Posterior vena cava (tissue), 2 donors: Measurements from ENCODE around the gene HIVEP1. TPM values are rescaled to one million over a fixed set of nuclear protein-coding genes. Genes with fewer than 3 reads are reported as not detected.
A peak's percentile ranks its signal among the peaks of the same experiment; 100 is the strongest.

Source experiments
- DNase-seq: peaks from one replicate; pipeline ENCODE4 v3.0.0-alpha.2; 2020; ENCODE audit warnings: low spot score
- intact Hi-C, 2 donors: fragments of 100-400 bp; cut with DNase I; formaldehyde crosslinking; loops; one replicate each; pipeline versions ENCODE4 v1.14.1 to v1.14.2; 2022 to 2023
- long read RNA-seq, 2 donors: library from polyadenylated mRNA; unstranded; transcript quantifications; one replicate each; pipeline ENCODE4 v2.0.0, GENCODE V29; 2020 to 2021
- total RNA-seq, 2 donors: library from RNA; stranded (reverse); fragmentation: NEBNext Ultra II Directional; extraction: Animal tissue kit (Norgen Biotek cat#: 25700); gene quantifications; one replicate each; pipeline ENCODE4 v1.2.1, GENCODE V29; 2021
- donor health status: DM: yes; HTN: yes; CAD: no.
- donor health status: DM: yes; HTN: yes; CAD: no.

Gene HIVEP1
- 10 to 100 TPM; 29.0 to 35.2 TPM for total RNA-seq
- long read RNA-seq, donor 1, partial matches to known transcripts, result 3 of 6 reads
- long read RNA-seq, donor 1, other reads (novel, unspliced or antisense), result 3 of 6 reads
- long read RNA-seq, donor 2, partial matches to known transcripts, result 6 of 7 reads
- long read RNA-seq, donor 2, other reads (novel, unspliced or antisense), result 0 of 7 reads

DNA sequence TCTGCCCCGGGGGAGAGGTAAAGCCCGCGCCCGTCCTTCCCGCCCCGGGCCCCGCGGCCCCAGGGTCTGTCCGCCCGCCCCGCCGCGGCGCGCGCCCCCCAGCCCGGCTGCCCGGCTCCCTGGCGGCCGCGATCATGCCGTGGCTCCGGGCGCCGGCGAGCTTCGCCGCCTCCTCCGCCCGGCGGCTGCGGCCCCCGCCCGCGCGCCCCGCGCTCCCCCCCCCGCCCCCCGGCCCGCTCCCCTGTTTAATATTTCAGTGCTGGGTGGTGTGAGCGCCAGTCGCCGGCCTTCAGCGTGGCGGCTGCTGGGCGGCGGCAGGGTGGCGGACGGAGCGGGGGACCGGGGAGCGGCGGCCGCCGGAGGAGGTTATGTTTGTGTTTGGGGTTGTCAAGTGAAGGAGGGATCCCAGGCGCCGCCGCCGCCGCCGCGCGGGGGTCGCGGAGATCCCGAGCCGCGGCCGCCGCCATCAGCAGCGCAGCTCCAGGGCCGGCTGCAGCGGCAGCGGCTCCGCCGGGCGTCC lies at the start of gene HIVEP1:
Gene HIVEP1 (plus strand): TSS at position 275 of the 520 bp plus-strand sequence. CDS start 3,317 bp downstream, outside the sequence.
- DNase-seq, result peak; percentile 83

DNA sequence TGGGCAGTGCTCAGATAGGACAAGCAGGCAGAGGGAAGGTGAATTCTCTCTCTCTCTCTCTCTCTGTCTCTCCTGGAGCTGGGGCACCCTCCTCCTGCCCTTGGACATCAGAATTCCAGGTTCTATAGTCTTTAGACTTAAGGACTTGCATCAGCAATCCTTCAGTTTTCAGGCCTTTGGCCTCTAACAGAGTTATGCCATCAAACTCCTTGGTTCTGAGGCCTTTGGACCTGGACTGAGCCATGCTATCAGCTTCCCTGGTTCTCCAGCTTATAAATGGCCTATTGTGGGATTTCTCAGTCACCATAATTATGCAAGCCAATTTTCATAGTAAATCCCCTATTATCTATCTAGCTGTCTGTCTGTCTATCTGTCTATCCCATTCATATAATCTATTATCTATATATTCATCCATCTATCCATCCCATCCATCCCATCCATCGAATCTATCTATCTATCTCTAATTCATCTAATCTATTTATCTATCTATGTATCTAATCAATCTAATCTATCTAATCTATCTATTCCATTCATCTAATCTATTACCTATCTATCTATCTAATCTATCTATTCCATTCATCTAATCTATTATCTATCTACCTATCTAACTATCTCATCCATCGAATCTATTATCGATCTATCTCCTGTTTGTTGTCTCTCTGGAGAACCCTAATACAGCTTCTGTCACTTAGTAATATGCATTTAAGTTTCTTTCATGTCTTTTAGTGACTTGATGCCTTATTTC lies 48.2 kb upstream of the HIVEP1 start:
- DNase-seq, result no peak
- intact Hi-C loops, result no loop called here

More for the DNA sequence above, at the start of gene HIVEP1:
- intact Hi-C loops, result loop anchor here in 1 of 2 donors (5.0 kb wide), 1 partner anchor 250 kb away; no protein-coding TSS in a partner anchor

DNA sequence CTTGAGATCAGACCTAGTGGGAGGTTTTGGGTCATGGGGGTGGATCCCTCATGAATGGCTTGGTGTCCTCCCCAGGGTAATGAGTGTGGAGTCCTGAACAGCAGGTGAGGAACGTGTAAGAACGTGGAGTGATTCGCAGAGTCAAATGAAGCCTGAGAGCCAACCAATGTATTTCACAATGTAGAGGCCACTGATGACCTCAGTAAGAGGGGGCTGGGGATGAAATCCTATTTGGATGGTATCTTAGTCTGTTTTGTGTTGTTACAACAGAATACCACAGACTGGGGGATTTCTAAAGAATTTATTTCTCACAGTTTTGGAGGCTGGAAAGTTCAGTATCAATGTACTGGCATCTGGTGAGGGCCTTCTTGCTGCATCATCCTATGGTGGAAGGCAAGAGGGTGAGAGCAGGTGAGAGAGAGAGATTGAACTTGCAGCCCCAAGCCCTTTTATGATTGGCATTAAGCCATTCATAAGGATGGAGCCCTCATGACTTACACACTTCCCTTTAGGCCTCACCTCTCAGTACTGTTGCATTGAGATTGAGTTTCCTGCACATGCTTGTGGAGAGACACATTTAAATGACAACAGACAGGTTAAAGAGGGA lies 47.3 kb upstream of the HIVEP1 start:
- DNase-seq, result no peak
- intact Hi-C loops, result no loop called here

GRCh38 chr6:11965499-11965898 lies 46.6 kb upstream of the HIVEP1 start:
- intact Hi-C loops, result no loop called here
- no peak for DNase-seq

GRCh38 chr6:11968241-11968806 lies 43.8 kb upstream of the HIVEP1 start:
- intact Hi-C loops, result no loop called here
- no peak for DNase-seq

DNA sequence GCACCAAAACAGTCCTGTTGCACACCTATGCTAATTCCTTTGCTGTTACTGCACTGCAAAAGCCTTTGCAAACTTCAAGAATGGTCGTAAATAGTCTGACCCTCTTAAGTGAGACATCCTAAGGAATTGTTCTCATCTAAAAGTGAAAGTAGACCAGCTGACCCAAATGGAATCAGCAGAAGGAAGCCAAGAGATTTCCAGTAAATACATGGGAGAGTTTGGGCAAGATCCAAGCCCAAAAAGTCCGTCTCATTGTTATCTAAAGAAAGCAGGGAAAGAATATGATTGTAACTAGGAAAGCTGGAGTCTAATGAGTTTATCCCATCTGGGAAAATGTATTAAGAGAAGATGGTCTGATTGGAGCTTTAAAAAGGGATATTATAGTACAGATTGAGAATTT lies 43.0 kb upstream of the HIVEP1 start:
- DNase-seq, result no peak
- intact Hi-C loops, result no loop called here

DNA sequence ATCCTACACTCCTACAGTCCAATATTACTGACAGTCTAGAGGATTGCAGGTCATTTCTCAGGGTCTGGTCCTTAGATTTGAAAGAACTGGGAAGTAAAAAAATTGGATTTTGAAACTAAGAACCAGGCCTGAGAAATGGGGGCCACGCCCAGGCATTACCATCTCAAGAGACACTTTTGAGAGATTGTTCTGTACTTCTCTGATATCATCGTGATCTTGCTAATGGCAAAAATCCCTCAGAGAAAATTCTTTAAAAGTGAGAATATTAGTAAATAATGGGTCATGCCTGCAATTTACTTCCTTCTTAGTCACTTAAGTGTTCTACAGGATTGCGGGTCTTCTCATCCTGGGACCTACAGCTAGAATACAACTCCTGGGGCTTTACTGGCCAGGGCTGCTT lies 42.0 kb upstream of the HIVEP1 start:
- no peak for DNase-seq

GRCh38 chr6:11971154-11971553 lies 41.0 kb upstream of the HIVEP1 start:
- no peak for DNase-seq
- intact Hi-C loops, result no loop called here

More for the DNA sequence above, 42.0 kb upstream of the HIVEP1 start:
- intact Hi-C loops, result no loop called here

DNA sequence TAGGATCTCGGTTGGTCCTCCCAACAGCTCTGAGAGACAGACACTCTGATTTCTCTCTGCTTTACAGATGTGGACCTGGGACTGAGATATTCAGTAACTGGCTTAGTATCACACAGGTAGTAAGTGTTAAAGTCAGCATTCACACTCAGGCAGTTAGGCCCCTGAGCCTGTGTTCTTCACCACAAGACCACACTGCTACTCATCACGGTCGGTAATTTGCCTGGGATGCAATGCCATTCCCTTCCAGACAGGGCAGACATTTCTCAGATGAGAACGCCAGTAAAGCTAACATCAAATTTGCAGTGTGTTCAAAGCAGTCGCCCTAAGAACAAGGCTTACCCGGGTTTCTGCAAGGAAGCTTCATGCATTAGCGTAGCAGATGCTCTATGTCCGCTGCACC lies 39.8 kb upstream of the HIVEP1 start:
- intact Hi-C loops, result no loop called here

DNA sequence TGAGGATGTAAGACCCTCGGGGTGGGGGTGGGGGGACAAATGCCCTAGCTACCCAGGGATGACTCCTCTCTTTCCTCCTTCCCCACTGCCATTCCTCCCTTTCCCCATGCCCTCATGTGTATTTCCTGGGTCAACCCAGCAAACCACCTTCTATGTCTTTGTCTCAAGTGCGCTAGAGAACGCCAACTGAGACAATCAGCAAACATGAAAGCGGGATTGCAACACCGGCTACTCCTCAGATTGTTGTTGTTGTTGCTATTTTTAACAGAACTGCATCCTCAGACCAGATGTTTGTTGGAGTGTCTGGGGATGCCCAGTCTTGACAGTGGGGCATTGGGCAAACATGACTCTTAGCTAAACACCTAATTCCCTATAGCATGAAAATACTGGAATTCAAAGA lies 39.3 kb upstream of the HIVEP1 start:
- DNase-seq, result no peak
- intact Hi-C loops, result no loop called here

More for the DNA sequence above, 39.8 kb upstream of the HIVEP1 start:
- DNase-seq, result no peak

- intact Hi-C loops, result no loop called here
- DNase-seq, result no peak
These were observed 38.9 kb upstream of the HIVEP1 start for GRCh38 chr6:11973238-11973637.

- intact Hi-C loops, result no loop called here
- no peak for DNase-seq
These were observed 38.0 kb upstream of the HIVEP1 start for GRCh38 chr6:11974089-11974488.

GRCh38 chr6:11975353-11975977 lies 36.6 kb upstream of the HIVEP1 start:
- DNase-seq, result no peak
- intact Hi-C loops, result no loop called here

GRCh38 chr6:11976489-11976888 lies 35.6 kb upstream of the HIVEP1 start:
- no peak for DNase-seq
- intact Hi-C loops, result no loop called here

GRCh38 chr6:11977193-11977592 lies 34.9 kb upstream of the HIVEP1 start:
- intact Hi-C loops, result no loop called here
- no peak for DNase-seq

GRCh38 chr6:11977738-11978137 lies 34.4 kb upstream of the HIVEP1 start:
- intact Hi-C loops, result no loop called here
- no peak for DNase-seq

DNA sequence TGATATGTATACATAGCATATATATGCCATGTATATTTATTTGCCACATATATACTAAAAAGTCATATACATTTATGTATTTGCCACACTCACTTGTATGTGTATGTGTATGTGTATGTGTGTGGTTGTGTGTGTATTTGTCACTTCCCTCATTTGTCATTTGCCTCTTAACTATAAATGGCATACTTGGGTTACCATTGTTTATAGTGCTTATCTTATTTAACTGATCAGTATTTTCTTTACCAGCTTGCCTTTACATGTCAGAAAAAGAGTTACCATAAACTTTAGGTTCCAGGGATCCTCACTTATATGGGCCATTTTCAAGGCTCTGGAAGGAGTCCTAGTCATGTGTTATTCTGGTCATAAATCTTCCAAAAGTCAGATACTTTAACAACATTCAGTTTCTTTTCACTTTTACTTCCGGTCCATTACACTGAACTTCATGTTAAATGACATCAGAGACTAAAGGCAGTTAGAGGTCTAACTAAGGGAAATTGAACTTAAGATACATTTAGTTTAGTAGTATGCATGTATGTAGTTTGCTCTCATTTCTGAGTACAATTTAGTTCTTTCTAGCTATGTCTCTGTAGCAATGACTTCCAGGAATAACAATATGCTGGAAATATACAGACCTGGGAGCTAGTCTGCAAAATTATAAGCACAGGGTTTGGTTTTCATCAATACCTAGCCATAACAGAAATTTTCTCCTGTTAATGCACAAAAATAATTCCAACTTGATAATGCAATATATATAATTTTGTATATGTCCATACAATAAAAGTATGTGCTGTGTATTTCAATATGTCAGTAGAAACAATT lies 33.7 kb upstream of the HIVEP1 start:
- no peak for DNase-seq
- intact Hi-C loops, result no loop called here

GRCh38 chr6:11979866-11980265 lies 32.2 kb upstream of the HIVEP1 start:
- DNase-seq, result no peak
- intact Hi-C loops, result no loop called here

DNA sequence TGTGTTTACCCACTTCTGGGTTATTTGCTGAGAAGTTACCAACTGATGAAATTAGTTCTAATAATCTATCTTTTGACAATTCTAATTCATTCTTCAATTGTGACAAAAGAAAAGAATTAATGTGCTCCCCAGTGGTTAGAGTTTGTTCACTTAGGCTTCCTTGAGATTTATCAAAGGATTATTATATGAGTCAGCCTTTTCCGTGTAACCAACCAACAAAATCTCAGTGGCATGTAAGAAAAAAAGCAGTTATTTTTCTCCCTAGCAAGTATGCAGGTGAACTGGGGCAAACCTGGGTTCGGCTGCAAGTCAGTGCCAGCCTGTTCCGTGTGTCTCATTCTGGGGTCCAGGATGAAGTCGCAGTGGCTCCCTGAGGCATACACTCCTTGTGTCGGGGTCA lies 28.8 kb upstream of the HIVEP1 start:
- DNase-seq, result no peak
- intact Hi-C loops, result no loop called here
